HG03139 (cell line): ENCODE measurements around the gene MYO9A.

Source experiments
- ATAC-seq: cut with Tn5 transposase; IDR thresholded peaks from one replicate; pipeline ENCODE4 v1.9.1; 2021; ENCODE audit not compliant: unreplicated experiment

Gene MYO9A

GRCh38 chr15:71791975-71792374 is 326.0 kb downstream of the MYO9A start:
- no peak for ATAC-seq

DNA sequence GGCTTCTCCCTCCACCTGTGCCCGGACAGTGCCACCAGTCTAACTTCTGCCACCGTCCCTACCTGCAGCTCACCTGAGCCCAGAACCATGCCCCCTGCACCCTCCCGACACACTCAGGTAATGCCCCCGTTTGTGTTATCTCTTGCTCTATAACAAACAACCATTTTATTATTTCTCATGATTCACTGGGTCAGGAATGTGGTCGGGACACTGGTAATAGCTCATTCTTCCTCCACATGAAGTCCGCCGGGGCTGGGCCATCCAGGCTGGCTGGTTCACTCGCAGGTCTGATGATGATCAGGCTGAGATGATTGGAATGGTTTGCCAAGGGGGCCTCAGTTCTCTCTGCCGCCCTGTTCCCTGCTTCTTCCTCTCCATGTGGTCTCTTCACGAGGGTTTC is 327.9 kb downstream of the MYO9A start:
- ATAC-seq: no peak

GRCh38 chr15:71789616-71790015 is 328.3 kb downstream of the MYO9A start:
- no peak for ATAC-seq

DNA sequence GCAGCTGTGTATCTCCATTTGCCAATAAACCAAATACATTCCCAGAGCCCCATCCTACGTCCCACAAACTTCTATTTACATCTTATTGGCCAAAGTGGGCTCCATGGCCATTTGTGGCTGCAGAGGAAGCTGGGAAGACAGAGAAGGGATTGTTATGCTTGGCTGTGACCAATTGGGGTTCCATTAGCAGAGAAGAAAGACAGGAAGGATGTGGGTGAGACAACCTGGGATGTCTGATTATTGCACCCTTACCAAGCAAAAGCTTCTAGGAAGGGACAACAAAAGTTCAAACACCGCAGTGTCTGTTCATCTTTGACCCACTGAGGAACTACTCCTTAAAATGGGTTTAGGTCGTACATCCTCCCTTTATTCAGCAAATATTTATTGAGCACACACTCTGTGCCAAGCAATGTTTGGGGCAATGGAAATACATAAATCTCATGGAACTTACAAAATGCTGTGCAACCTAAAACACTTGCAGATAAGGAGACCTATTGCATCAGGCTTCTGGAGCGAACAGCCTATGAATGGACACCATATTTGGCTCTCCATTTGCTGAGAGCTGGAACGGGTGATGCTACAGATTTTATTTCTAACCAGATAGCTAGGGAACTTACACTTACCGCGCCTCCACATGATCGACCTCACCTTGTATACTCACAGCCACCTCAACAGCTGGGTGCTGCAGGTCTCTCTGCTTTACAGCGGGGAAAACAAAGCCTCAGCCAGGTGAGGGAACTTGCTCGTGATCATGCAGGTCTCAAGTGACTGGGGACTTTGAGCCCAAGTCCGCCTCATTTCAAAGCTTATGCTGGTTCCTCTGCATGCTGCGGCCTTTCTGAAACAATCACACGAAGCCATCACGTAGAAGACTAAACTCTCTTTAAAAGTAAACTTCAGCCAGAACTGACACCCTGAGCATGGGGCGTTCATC is 329.0 kb downstream of the MYO9A start:
- ATAC-seq: no peak

DNA sequence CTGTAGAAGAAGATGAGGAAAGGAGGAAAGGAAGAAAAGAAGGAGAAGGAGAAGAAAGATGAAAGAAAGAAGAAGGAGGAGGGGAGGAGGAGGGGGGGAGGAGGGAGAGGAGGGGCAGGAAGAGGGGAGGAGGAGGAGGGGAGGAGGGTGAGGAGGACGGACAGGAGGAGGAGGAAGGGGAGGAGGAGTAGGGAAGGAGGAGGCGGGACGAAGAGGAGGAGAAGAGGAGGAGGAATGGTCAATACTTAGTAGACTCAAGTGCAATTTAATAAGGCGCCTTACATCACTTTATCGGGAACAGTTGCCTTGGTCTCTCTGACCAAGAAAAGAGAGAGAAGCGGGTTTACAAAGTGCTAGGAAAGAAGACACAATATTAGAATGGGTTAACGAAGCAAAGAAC is 331.3 kb downstream of the MYO9A start:
- no peak for ATAC-seq

GRCh38 chr15:71785996-71786395 is 332.0 kb downstream of the MYO9A start:
- ATAC-seq: no peak

- no peak for ATAC-seq
Measured at GRCh38 chr15:71784719-71785118, 333.2 kb downstream of the MYO9A start.

DNA sequence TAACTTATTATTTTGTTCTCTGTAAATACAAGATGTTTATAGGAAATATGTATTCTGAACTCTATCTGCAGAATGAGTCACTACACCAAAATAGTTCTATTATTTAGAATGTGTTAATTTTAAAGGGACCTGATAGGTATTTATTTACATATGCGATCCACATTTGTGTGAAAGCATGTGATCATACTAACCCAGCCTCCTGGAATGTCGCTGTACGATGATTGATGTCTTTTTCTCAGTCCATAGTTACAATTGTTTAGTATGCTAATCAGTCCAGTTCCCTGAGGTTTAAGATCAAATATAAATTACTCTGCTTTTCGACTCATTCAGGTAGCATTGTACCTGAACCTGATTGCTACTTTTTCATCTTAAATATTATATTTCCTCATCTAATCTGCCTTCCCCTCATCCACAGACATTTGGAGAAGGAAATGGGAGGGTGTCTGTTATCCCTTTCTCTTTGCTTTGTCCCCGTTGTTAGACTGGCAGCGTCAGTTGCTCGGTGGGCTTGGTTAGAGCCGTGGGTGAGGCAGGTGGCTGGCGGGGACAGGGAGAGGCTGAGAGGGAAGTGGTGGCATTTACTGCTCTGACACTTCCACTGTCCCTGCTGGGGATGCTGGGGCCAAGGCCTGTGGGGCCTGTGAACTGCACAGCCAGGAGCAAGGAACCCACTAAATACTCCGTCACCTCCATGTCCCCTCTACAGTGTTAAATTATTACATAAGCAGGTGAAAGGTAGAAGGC is 335.4 kb downstream of the MYO9A start:
- no peak for ATAC-seq

DNA sequence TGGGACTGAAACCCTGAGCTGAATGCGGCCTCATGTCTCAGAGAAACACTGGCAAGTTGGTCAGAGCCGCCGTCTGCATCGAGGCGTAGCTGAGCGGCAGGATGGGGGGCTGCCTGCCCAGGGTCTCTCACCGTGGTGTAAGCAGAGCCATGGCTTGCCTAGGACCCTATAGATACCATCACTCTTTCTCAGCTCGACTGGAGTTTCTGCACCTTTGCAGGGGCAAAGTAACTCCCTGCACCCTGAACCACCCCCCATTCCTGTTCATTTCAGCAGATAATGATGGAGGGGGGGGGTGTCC is 336.0 kb downstream of the MYO9A start:
- no peak for ATAC-seq

GRCh38 chr15:71781179-71781964 is 336.6 kb downstream of the MYO9A start:
- no peak for ATAC-seq

DNA sequence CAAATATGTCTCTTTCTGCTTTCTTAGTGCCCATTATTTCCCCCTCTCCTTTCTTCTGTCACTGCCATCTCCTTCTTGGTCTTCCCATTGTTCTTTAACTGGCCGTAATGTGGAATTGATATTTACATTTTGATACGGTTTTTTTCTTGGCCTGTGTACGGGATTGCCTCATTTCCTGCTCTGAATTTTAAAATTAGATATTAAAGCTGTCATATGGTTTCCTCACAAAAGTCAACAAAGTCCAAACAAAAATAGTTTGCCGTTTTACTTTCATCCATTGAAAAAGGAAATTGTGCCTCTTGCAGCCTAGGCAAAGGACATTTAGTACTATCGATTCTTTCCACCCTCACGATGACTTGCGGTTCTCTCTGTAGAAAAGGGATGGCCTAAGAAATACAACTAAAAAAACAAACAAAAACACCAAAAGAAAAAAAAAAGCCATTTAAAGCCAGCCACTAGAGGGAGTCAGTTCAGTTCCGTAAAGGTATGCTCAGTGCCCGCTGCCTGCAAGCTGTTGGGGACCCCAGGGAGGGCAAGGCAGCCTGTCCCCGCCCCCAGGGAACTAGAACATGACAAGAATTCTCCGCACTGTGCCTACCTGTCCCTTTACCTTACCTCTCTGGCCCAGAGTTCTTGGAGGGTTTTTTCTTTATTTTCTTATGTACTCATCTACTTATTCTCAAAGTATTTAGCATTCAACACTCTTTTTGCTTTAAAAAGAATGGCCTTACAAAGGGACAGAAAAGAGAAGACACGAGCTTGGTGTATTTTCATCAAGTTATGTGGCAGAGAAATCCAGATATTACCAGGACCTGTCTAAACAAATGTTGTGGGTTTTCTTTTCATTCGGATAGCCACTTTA is 337.6 kb downstream of the MYO9A start:
- no peak for ATAC-seq

DNA sequence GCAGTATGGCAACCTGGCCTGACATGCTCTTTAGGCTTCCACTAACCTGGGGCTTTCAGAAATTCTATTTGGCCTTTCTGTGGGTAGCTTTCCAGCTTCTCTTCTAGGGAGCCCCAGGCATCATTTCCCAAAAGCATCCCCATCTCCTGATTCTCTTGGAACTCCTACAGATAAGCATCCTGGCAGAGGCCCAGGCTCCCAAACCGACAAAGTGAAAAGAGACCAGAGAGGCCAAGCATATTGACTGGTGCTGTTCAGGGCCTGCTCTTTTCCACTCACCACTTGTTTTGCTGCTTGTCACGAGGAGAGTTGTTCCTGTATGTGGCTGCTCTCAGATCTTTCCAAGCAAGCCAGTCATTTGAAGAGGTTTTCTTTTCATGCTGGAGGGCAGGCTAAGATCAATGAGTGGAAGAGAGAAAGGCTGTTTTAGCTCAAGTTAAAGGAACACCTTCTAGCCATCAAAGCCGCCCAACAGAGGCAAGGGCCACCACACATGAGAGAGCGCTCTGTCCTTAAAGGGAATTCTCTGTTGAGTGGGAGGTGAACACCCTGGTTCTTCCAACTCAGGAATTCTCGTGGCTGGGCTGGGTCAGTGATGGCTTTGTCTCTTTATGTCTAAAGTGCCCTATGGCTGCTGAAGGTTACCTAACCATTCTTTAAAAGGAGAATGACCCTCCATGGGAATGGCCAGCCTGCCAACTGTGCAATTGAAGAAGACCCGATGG is 338.7 kb downstream of the MYO9A start:
- no peak for ATAC-seq

GRCh38 chr15:71777216-71777943 is 340.6 kb downstream of the MYO9A start:
- ATAC-seq: no peak

GRCh38 chr15:71776304-71776703 is 341.6 kb downstream of the MYO9A start:
- ATAC-seq: no peak

DNA sequence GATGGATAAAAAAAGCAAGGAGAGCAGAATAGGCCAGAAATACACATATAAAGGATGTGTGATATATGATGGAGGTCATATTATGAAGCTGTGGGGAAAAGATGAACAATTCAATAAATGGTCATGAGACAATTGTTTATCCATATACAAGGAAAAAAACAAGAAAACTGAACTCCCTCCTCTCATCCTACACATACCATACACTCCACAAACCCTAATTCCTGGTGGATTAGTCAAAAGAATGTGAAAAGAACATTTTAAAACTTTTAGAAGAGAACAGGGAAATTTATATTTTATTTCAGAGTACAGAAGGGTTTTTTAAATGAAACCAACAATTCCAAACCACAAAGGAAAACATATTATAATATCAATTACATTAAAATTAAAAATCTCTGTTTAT is 342.1 kb downstream of the MYO9A start:
- no peak for ATAC-seq

DNA sequence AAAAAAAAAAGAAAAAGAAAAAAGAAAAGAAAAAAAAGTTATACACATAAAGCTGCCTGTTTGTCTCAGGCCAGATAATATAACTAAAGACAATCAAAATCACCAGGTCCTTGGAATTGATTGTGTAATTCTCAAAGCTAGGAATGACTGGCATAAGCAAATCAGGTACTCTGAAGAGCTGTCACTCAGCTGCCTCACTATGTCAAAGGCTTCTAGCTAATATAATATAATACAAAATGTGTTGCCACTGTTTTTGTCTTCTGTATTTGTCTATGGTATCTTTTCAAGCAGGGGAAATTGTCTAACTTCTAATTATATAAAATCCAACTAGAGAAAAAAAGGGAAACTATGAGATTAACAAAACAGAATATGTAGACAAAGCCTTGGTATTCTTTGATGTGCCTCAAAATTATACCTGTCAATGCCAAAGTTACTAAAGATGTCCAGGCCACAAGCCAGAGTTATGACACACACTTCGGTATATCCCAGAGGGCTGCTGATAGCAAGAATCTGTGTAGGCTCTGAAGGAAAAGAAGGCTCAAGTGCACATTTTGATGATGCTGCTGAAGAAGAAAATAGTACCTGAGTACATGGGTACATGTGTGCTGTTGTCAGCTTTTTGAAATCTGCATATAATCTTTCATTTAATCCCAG is 344.6 kb downstream of the MYO9A start:
- ATAC-seq: no peak
